ENCODE results near the gene FAM240B. TPM values are rescaled to one million over a fixed set of nuclear protein-coding genes. Genes with fewer than 3 reads are reported as not detected.
A peak's percentile ranks its signal among the peaks of the same experiment; 100 is the strongest.

Gene FAM240B
- total RNA-seq, 1 donor from 2014 or later = not detected

DNA sequence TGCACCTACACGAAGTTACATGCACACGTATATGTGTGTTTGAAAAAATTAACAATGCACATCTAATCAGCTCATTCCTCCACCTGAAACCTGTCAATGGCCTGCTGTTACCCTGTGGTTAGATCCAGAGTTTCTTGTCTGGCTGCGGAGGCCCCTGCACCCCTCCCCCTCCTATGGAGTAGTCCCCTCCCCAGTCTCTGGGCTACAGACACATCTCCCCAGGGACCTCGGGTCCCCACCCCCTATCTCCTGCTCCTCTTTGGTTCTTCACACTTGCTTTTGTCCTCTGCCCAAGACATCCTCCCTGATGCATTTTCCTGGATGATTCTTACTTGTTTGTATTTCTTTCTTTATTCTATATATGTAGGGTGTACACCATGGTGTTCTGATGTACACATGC is 27.2 kb downstream of the FAM240B start:
- DNase-seq (ENCODE audit: low read depth) = no peak
- TF ChIP-seq, protein P1, sequence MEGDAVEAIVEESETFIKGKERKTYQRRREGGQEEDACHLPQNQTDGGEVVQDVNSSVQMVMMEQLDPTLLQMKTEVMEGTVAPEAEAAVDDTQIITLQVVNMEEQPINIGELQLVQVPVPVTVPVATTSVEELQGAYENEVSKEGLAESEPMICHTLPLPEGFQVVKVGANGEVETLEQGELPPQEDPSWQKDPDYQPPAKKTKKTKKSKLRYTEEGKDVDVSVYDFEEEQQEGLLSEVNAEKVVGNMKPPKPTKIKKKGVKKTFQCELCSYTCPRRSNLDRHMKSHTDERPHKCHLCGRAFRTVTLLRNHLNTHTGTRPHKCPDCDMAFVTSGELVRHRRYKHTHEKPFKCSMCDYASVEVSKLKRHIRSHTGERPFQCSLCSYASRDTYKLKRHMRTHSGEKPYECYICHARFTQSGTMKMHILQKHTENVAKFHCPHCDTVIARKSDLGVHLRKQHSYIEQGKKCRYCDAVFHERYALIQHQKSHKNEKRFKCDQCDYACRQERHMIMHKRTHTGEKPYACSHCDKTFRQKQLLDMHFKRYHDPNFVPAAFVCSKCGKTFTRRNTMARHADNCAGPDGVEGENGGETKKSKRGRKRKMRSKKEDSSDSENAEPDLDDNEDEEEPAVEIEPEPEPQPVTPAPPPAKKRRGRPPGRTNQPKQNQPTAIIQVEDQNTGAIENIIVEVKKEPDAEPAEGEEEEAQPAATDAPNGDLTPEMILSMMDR (conservative IDR thresholded peaks at IDR 0.05; ENCODE audit: low read depth, low read length) = no peak
- H3K4me3 ChIP-seq (ENCODE audit: low read depth, low read length) = no peak overlapping the region

DNA sequence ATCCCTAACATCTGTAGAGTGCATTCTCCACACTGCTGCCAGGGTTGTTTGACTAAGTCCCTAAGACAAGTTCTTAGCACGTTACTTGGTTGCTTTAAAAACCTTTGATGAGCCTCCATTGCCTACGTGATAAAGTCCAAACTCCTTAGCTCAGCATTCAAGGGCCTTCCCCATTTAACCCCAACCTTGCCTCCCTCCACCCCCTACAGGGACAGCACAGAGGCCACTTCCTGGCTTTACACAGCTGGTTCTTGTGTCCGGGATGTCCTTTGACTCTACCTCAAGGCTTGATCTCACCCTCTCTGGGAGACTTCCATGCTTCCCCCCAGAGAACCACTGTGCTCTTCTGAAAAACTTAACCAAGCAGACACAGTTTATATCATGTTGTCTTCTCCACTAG is 29.4 kb downstream of the FAM240B start:
- no peak for DNase-seq (ENCODE audit: low read depth)
- TF ChIP-seq, protein P1 (conservative IDR thresholded peaks at IDR 0.05; ENCODE audit: low read depth, low read length) = no peak
- H3K4me3 ChIP-seq (ENCODE audit: low read depth, low read length) = no peak overlapping the region

DNA sequence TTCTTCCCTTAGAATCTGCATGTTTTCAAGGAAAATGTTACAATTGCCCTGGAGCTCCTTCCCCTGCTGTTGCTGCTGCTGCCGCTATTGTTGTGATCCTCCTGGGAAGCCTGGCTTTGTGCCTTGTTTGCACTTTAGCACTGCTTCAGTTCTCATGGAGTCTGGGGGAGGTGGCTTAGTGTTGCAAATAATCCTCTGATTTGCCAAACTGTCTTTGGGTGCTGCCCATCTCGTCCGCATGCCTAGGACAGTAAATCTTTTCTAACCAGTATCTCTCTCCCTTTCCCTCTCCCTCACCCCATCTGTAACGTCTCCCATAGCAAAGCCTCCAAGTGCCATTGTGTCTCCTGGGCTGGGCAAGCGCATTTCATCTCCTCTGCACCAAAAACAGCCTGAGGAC is 30.3 kb downstream of the FAM240B start:
- H3K4me3 ChIP-seq (ENCODE audit: low read depth, low read length) = no peak overlapping the region
- no peak for DNase-seq (ENCODE audit: low read depth)
- TF ChIP-seq, protein P1 (conservative IDR thresholded peaks at IDR 0.05; ENCODE audit: low read depth, low read length) = no peak

DNA sequence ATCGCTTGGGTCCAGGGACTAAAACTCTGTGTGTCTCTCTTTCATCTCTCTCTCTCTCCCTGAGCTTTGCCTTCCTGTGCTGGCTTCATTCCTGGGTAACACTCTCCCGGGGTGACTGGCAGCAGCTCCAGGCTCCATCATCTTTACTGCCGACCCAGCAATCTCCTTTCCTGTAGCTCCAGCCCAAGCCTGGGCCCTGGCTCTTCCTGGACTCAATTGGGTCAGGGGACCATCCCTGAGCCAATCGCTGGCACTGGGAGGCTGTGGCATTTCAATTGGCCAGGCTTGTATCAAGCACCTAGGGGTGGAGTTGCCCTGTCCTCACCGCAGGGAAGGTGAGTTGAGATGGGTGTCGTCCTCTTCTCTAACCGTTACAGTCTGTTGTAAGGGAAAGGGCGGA is 31.9 kb downstream of the FAM240B start:
- peak overlapping the region; percentile 49 for H3K4me3 ChIP-seq (ENCODE audit: low read depth, low read length)
- TF ChIP-seq, protein P1 (conservative IDR thresholded peaks at IDR 0.05; ENCODE audit: low read depth, low read length) = no peak
- DNase-seq (ENCODE audit: low read depth) = no peak

DNA sequence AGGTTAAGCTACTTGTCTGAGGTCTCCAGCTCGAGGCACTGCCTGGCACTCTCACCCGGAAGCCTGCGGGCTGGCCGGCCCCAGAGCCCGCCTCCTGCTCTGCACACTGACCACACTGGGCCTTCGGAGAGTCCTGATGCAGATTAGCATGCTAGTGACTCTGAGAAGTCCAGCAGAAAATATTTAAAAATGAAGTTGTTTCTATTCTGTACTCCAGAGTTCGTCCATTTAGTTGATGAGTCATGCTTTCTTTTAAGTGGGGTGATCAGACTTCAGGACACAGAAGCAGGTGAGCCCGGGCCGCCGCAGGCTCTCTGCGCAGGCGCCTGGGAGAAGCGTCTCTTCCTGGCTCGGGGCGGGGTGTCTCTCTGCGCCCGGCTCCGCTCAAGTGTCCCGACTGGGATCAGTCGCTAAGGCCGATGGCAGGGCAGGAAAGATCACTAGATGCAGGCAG is 32.5 kb downstream of the FAM240B start:
- peak overlapping the region; percentile 49 for H3K4me3 ChIP-seq (ENCODE audit: low read depth, low read length)
- DNase-seq (ENCODE audit: low read depth) = no peak
- TF ChIP-seq, protein P1 (conservative IDR thresholded peaks at IDR 0.05; ENCODE audit: low read depth, low read length) = no peak

DNA sequence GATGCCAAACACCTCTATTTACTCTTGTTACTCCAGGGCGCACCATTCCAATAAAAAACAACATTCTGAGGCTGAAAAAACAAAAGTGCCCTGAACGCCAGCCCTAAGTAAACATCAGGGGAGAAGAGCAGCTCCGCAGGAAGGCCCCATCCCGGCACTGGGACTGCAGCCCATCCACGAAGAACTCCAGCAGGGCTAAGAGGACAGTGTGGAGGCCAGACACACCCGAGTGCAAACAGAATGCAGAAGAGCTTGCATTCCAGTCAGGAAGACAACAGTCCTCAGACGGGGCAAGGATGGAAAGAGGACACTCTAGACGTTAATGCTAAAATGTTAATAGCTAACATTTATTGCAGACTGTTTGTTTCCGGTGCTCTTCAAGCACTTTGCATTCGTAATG is 33.0 kb downstream of the FAM240B start:
- TF ChIP-seq, protein P1 (conservative IDR thresholded peaks at IDR 0.05; ENCODE audit: low read depth, low read length) = no peak
- H3K4me3 ChIP-seq (ENCODE audit: low read depth, low read length) = peak overlapping the region; percentile 49
- DNase-seq (ENCODE audit: low read depth) = no peak

DNA sequence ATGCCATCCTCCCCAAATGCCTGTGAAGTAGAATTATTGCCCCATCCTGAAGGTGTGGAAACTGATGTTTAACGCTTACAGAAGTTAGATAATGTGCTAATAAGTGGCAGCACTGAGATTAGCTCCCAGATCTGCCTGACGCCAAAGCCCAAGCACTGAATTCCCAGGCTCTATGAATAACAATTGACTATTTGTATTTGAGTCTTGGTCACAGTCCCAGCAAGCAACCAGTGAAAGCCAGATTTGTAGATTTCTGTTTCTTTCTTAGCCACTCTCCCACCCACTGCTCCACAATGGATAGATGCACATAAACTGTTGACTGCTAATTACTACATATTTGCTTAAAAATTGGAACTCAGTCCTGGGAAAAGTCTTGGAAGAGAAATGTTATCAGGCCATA is 34.4 kb downstream of the FAM240B start:
- TF ChIP-seq, protein P1 (conservative IDR thresholded peaks at IDR 0.05; ENCODE audit: low read depth, low read length) = no peak
- no peak for DNase-seq (ENCODE audit: low read depth)
- no peak overlapping the region for H3K4me3 ChIP-seq (ENCODE audit: low read depth, low read length)
